Measurements from ENCODE around the gene WNT11. TPM values are rescaled to one million over a fixed set of nuclear protein-coding genes. Genes with fewer than 3 reads are reported as not detected.

The WNT11 gene
- total RNA-seq, 1 experiment from 2014 or later, result not detected

- DNase-seq (ENCODE audit: low read depth), result no peak
Measured at GRCh38 chr11:76238551-76238950, 32.2 kb upstream of the WNT11 start.

GRCh38 chr11:76237914-76238313 is 31.6 kb upstream of the WNT11 start:
- peak; percentile 54 for DNase-seq (ENCODE audit: low read depth)

GRCh38 chr11:76237000-76237649 is 30.8 kb upstream of the WNT11 start:
- no peak for DNase-seq (ENCODE audit: low read depth)

- DNase-seq (ENCODE audit: low read depth), result peak; percentile 56
Measured at GRCh38 chr11:76236092-76236999, 30.0 kb upstream of the WNT11 start.

GRCh38 chr11:76235233-76236091 is 29.2 kb upstream of the WNT11 start:
- DNase-seq (ENCODE audit: low read depth), result peak; percentile 94

- peak; percentile 25 for DNase-seq (ENCODE audit: low read depth)
Measured at GRCh38 chr11:76234416-76235232, 28.3 kb upstream of the WNT11 start.

GRCh38 chr11:76234021-76234415 is 27.7 kb upstream of the WNT11 start:
- DNase-seq (ENCODE audit: low read depth), result peak; percentile 24

GRCh38 chr11:76233196-76233921 is 27.1 kb upstream of the WNT11 start:
- no peak for DNase-seq (ENCODE audit: low read depth)

- DNase-seq (ENCODE audit: low read depth), result peak; percentile 44
Measured at GRCh38 chr11:76232026-76232665, 25.8 kb upstream of the WNT11 start.

GRCh38 chr11:76231121-76231738 is 24.9 kb upstream of the WNT11 start:
- DNase-seq (ENCODE audit: low read depth), result no peak

- DNase-seq (ENCODE audit: low read depth), result no peak
Measured at GRCh38 chr11:76230392-76230791, 24.1 kb upstream of the WNT11 start.

- no peak for DNase-seq (ENCODE audit: low read depth)
Measured at GRCh38 chr11:76229690-76230240, 23.5 kb upstream of the WNT11 start.

- DNase-seq (ENCODE audit: low read depth), result no peak
Measured at GRCh38 chr11:76228875-76229149, 22.5 kb upstream of the WNT11 start.

- DNase-seq (ENCODE audit: low read depth), result no peak
Measured at GRCh38 chr11:76228071-76228874, 22.0 kb upstream of the WNT11 start.

GRCh38 chr11:76226626-76227025 is 20.3 kb upstream of the WNT11 start:
- DNase-seq (ENCODE audit: low read depth), result no peak

GRCh38 chr11:76225122-76225611 is 18.9 kb upstream of the WNT11 start:
- DNase-seq (ENCODE audit: low read depth), result no peak

GRCh38 chr11:76224461-76225121 is 18.3 kb upstream of the WNT11 start:
- no peak for DNase-seq (ENCODE audit: low read depth)

- no peak for DNase-seq (ENCODE audit: low read depth)
Measured at GRCh38 chr11:76221365-76221764, 15.1 kb upstream of the WNT11 start.
